ENCODE data around the gene POLR3A.

DNA sequence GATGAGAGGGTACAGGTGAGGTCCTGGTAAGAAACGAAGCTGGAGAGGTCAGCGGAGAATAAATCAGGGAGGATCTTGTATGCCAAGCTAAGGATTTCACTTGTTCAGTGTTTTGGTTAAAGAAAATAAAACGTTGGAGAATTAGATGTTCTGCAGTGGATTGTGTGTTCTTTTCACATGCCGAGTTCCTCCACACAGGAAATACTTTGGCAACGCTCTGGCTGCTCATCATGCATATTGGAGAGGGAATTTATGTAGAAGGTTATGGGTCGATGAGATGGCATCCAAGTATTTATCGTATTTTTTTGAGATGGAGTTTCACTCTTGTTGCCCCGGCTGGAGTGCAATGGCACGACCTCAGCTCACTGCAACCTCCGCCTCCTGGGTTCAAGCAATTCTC lies 15.4 kb upstream of the POLR3A start:
- TF ChIP-seq CTCF (IDR thresholded peaks at IDR 0.05) (no peak), POLR2A (IDR thresholded peaks at IDR 0.05) (no peak)

Data from right lobe of liver (tissue), 4 donors.